A673 (cell line): ENCODE data around the gene NAV2.

Source experiments
- EZH2 ChIP-seq: fragments of 200-600 bp; sonication (generic); IDR thresholded peaks from 2 replicates; pipeline ENCODE4 v1.6.1; 2017; ENCODE audit warnings: borderline replicate concordance, low read depth, mild to moderate bottlenecking, mixed read lengths, antibody characterized with exemption, low read length; ENCODE audit not compliant: poor library complexity, severe bottlenecking
- TF ChIP-seq, protein P1 (sequence below): fragments of 300-800, 200-600 bp; sonication (generic); conservative IDR thresholded peaks from 2 replicates; pipeline ENCODE4 v1.5.1; 2017; ENCODE audit warnings: low read depth, mild to moderate bottlenecking, antibody characterized with exemption, low read length, moderate library complexity, mixed read lengths

DNA sequence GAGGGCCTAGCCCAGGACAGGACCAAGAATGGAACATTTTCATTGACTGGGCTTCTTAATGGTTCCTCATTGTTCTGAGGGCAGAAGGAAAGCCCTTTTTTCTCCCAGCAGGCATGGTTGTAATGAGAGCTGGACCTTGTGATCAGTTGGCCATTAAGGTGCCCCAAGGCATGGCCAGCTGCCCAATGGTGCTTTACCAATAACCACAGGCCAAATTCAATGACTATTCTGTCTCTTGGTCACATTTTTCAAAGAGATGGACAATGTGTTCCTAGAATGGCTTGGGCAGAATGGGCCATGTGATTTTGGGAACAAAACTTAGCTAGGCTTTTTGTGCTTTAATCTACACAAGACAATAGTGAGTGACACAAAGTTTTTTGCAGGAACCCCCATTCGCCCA lies 7.3 kb downstream of the NAV2 start:
- TF ChIP-seq, protein P1, sequence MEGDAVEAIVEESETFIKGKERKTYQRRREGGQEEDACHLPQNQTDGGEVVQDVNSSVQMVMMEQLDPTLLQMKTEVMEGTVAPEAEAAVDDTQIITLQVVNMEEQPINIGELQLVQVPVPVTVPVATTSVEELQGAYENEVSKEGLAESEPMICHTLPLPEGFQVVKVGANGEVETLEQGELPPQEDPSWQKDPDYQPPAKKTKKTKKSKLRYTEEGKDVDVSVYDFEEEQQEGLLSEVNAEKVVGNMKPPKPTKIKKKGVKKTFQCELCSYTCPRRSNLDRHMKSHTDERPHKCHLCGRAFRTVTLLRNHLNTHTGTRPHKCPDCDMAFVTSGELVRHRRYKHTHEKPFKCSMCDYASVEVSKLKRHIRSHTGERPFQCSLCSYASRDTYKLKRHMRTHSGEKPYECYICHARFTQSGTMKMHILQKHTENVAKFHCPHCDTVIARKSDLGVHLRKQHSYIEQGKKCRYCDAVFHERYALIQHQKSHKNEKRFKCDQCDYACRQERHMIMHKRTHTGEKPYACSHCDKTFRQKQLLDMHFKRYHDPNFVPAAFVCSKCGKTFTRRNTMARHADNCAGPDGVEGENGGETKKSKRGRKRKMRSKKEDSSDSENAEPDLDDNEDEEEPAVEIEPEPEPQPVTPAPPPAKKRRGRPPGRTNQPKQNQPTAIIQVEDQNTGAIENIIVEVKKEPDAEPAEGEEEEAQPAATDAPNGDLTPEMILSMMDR = no peak
- TF ChIP-seq EZH2 = no peak
